Measurements from ENCODE around the gene NOP10.
"Not testable (repeated sequence)": the region's sequence is repeated elsewhere in the genome, so short reads cannot be mapped to it uniquely, and the experiment has no call there.

Gene NOP10

DNA sequence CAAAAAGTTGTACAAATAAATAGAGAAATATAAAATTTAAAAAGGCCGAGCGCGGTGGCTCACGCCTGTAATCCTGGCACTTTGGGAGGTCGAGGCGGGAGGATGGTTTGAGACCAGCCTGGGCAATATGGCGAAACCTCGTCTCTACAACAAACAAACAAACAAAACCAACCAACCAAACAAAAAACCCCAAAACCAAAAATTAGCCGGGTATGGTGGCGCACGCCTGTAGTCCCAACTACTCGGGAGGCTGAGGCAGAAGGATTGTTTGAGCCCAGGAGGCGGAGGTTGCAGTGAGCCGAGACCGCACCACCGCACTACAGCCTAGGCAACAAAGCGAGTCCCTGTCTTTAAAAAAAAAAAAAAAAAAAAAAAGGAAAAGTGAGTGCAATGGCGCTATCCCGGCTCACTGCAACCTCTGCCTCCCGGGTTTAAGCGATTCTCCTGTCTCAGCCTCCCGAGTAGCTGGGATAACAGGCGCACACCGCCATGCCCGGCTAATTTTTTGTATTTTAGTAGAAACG is 661 bp downstream of the NOP10 start:
- not testable (repeated sequence) for H3K4me3 Mint-ChIP-seq, ATAC-seq, H3K27me3 Mint-ChIP-seq, DNase-seq, H3K9me3 Mint-ChIP-seq
- Mint-ChIP-seq H3K27ac (peak overlapping the region in 1 of 2 donors; percentile 83), H3K4me1 (peaks cover 34% of the 10 kb centered on the region)

- Mint-ChIP-seq H3K9me3 (peaks cover 0 to 5% of the 10 kb centered on the region in 2 donors), H3K4me3 (no peak overlapping the region), H3K27ac (peak overlapping the region in 1 of 2 donors; percentile 83), H3K4me1 (peaks cover 41% of the 10 kb centered on the region), H3K27me3 (no peaks in the 10 kb centered on the region)
- no peak for DNase-seq
- no peak for ATAC-seq
Measured at GRCh38 chr15:34341381-34342212, 1.3 kb downstream of the NOP10 start.

- DNase-seq = no peak
- Mint-ChIP-seq H3K27ac (no peak overlapping the region), H3K4me1 (peaks cover 48% of the 10 kb centered on the region), H3K9me3 (peaks cover 0 to 5% of the 10 kb centered on the region in 2 donors), H3K27me3 (no peaks in the 10 kb centered on the region), H3K4me3 (peak overlapping the region; percentile 21 to 49)
- ATAC-seq = no peak
Measured at GRCh38 chr15:34339946-34340345, 3.0 kb downstream of the NOP10 start.

DNA sequence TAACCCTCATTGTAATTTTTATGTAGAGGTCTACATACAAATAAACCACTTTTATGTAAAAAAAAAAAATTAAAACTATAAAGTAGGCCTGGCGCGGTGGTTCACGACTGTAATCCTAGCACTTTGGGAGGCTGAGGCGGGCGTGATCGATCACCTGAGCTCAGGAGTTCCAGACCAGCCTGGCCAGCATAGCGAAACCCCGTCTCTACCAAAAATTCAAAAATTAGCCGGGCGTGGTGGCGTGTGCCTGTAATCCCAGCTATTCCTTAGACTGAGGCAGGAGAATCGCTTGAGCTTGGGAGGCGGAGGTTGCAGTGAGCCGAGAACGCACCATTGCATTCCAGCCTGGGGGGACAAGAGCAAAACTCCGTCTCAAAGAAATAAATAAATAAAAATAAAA is 4.6 kb downstream of the NOP10 start:
- H3K4me3 Mint-ChIP-seq = peak overlapping the region; percentile 96 to 99
- H3K27ac Mint-ChIP-seq = no peak overlapping the region
- DNase-seq = no peak
- H3K27me3 Mint-ChIP-seq = no peaks in the 10 kb centered on the region
- ATAC-seq = no peak
- peaks cover 0 to 5% of the 10 kb centered on the region in 2 donors for H3K9me3 Mint-ChIP-seq
- H3K4me1 Mint-ChIP-seq = peaks cover 57% of the 10 kb centered on the region

DNA sequence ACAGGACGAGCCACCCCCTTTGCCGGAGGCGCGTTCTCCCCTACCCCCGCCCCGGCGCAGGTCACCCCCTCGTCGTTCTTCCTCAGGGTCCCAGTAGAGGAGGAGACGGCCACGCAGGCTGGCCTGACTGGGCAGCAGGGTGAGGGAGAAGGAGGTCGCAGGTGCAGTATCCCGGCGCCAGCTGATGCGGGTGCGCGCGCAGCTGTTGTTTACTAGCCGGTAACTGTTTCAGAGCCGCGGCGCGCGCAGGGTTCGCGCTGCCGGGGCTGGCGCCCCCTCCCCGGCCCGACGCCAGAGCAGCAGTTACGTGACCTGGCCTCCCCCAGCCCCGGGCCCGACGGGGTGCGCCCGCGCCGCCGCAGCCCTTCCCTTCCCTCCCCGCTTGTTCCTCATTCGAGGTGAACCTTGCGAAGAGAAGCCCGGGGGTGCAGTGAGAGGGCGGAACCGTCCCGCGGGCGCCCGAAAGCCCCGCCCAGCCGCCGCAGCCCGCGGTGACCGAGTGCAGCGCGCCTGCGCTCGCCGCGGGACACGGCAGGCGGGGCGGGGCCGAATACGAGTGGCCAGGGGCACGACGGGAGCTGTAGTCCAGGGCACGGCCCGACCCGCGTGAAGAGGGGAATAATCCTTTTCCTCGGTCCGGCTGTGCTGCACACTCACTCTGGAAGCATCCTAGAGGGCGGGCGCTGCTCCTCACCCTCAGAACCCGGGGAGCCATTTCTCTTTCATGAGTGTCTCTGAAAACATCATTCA is 5.2 kb downstream of the NOP10 start, which contains the start of gene SLC12A6:
TSS of gene SLC12A6 (minus strand) at position 225 of the 750 bp plus-strand sequence. CDS start 1,101 bp downstream, outside the sequence.
- peak; percentile 88 to 90 for DNase-seq
- Mint-ChIP-seq H3K4me1 (peaks cover 61% of the 10 kb centered on the region), H3K4me3 (peak within 1 kb of the TSS; percentile 96 to 99), H3K9me3 (peaks cover 0 to 5% of the 10 kb centered on the region in 2 donors), H3K27ac (peak within 1 kb of the TSS; percentile 66 to 99), H3K27me3 (no peaks in the 10 kb centered on the region)
- ATAC-seq = peak; percentile 82

DNA sequence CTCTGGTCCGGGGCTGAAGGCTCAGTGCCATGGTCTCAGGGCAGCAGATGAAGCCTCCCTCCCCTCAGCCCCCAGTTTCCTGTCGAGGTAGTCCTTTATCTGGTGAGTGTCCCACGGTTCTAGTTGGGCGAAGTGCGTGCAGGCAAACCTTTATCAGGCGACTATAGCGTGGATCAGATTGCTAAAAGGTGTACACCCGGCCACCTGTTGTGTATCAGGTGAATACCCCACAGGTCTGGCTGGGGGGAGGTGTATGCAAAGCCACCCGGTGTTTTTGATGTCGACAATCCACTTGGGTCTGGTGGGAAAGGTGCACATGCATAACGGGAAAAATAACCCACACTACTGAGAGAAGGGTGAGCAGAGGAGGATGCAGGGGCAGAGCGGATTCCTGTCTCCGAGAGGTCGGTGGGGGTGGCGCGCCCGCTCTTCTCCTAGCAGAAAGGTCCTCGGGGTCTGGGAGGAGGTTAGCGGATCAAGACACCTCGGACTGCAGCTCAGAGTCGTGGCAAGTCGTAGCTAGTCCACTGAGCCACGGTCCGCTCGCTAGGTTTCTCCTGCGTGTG is 5.9 kb downstream of the NOP10 start:
- DNase-seq = peak; percentile 43 to 44
- Mint-ChIP-seq H3K4me1 (peaks cover 66% of the 10 kb centered on the region), H3K4me3 (peak overlapping the region; percentile 96 to 99), H3K27me3 (no peaks in the 10 kb centered on the region), H3K9me3 (peaks cover 0 to 5% of the 10 kb centered on the region in 2 donors), H3K27ac (peak overlapping the region; percentile 66 to 99)
- ATAC-seq = peak; percentile 21

- Mint-ChIP-seq H3K4me1 (peaks cover 66% of the 10 kb centered on the region), H3K4me3 (peak overlapping the region; percentile 96 to 99), H3K27me3 (no peaks in the 10 kb centered on the region), H3K9me3 (no peaks in the 10 kb centered on the region), H3K27ac (peak overlapping the region; percentile 98 to 99)
- DNase-seq (no peak), ATAC-seq (no peak)
Measured at GRCh38 chr15:34336231-34336990, 6.5 kb downstream of the NOP10 start.

DNA sequence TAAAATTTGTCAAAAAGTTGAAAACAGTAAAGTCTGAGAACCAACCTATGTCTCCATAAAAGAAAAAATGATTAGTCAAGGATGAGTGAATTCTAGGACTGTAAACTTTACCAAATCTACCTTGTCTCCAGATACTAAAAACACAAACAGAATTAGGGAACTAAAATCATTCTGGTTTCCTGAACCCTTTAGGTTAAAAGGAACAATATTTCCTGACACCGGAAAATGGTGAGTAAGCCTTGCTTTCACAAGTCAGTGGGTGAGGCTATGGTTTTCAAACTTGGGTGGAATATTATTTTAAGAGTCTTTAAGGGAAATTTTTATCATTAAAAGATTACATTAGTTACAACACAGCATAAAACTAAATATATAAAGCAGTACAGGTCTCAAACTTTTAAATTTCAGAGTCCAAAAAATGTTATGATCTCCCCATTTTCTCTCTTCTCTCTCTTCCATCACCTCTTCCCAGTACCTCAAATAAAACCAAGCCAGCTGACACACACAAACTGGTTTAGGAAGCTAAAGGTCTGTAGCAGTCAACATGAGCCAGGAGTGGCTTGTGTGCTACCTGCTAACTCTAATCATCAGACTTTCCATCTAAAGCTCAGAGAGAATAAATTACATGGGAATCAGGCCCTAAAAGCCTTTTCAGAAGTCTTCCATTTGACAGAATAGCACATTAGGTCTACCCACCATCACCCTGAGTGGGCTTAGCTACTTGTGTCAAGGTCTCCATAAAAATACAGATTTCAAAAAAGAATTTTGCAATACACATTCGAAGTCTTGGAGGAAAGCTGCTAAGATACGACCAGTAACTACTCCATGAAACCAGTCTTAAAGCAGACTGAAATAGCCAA is 7.5 kb downstream of the NOP10 start:
- H3K27me3 Mint-ChIP-seq = no peaks in the 10 kb centered on the region
- DNase-seq (no peak), ATAC-seq (no peak)
- peak overlapping the region; percentile 31 to 98 for H3K27ac Mint-ChIP-seq
- peak overlapping the region; percentile 96 to 99 for H3K4me3 Mint-ChIP-seq
- H3K9me3 Mint-ChIP-seq = no peaks in the 10 kb centered on the region
- H3K4me1 Mint-ChIP-seq = peaks cover 65% of the 10 kb centered on the region

- ATAC-seq = no peak
- H3K27me3 Mint-ChIP-seq = no peaks in the 10 kb centered on the region
- no peaks in the 10 kb centered on the region for H3K9me3 Mint-ChIP-seq
- peak overlapping the region in 1 of 2 donors; percentile 96 for H3K27ac Mint-ChIP-seq
- H3K4me3 Mint-ChIP-seq = peak overlapping the region; percentile 96 to 99
- H3K4me1 Mint-ChIP-seq = peaks cover 65% of the 10 kb centered on the region
- no peak for DNase-seq
Measured at GRCh38 chr15:34334672-34335071, 8.3 kb downstream of the NOP10 start.

DNA sequence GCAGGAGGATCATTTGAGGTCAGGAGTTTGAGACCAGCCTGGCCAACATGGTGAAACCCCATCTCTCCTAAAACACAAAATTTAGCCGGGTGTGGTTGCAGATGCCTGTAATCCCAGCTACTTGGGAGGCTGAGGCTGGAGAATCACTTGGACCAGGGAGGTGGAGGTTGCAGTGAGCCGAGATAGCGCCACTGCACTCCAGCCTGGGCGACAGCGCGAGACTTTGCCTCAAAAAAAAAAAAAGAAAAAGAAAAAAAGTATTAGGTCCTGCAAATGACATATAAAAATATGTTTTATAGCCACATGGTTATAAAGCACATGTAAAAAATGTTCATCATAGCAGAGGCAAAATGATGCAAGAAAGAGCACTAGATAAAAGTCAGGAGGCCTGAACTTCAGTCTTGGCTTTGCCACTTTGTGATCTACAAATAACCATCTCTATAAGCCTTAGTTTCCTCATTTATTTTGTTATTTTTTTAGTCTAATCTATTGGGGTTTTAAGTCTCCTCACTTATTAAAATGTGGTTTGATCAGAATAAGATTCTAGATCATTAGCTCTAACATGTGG is 10.3 kb downstream of the NOP10 start:
- no peaks in the 10 kb centered on the region for H3K9me3 Mint-ChIP-seq
- H3K4me3 Mint-ChIP-seq = peak overlapping the region; percentile 30 to 96
- H3K4me1 Mint-ChIP-seq = peaks cover 73% of the 10 kb centered on the region
- ATAC-seq (no peak), DNase-seq (no peak)
- peak overlapping the region; percentile 79 to 96 for H3K27ac Mint-ChIP-seq
- no peaks in the 10 kb centered on the region for H3K27me3 Mint-ChIP-seq

- ATAC-seq = peak; percentile 77
- no peak for DNase-seq
- peaks cover 68% of the 10 kb centered on the region for H3K4me1 Mint-ChIP-seq
Measured at GRCh38 chr15:34331809-34332208, 11.1 kb downstream of the NOP10 start.

GRCh38 chr15:34330279-34330678 is 12.7 kb downstream of the NOP10 start:
- Mint-ChIP-seq H3K9me3 (no peaks in the 10 kb centered on the region), H3K4me3 (peak overlapping the region; percentile 1 to 34), H3K27ac (peak overlapping the region in 1 of 2 donors; percentile 86), H3K27me3 (no peaks in the 10 kb centered on the region), H3K4me1 (peaks cover 70% of the 10 kb centered on the region)
- no peak for DNase-seq
- no peak for ATAC-seq

More at GRCh38 chr15:34331809-34332208, 11.1 kb downstream of the NOP10 start:
- no peaks in the 10 kb centered on the region for H3K27me3 Mint-ChIP-seq
- peak overlapping the region; percentile 79 to 96 for H3K27ac Mint-ChIP-seq
- no peaks in the 10 kb centered on the region for H3K9me3 Mint-ChIP-seq
- H3K4me3 Mint-ChIP-seq = peak overlapping the region; percentile 27 to 96

GRCh38 chr15:34329006-34329405 is 13.9 kb downstream of the NOP10 start:
- peaks cover 73% of the 10 kb centered on the region for H3K4me1 Mint-ChIP-seq
- H3K27ac Mint-ChIP-seq = peak overlapping the region in 1 of 2 donors; percentile 1
- H3K4me3 Mint-ChIP-seq = peak overlapping the region; percentile 55 to 59

GRCh38 chr15:34327906-34328305 is 15.0 kb downstream of the NOP10 start:
- no peaks in the 10 kb centered on the region for H3K27me3 Mint-ChIP-seq
- DNase-seq (no peak), ATAC-seq (no peak)
- peaks cover 64% of the 10 kb centered on the region for H3K4me1 Mint-ChIP-seq
- peak overlapping the region; percentile 91 to 95 for H3K27ac Mint-ChIP-seq
- peak overlapping the region; percentile 55 to 72 for H3K4me3 Mint-ChIP-seq
- H3K9me3 Mint-ChIP-seq = peaks cover 0 to 3% of the 10 kb centered on the region in 2 donors

More at GRCh38 chr15:34329006-34329405, 13.9 kb downstream of the NOP10 start:
- ATAC-seq = no peak
- H3K27me3 Mint-ChIP-seq = no peaks in the 10 kb centered on the region
- H3K9me3 Mint-ChIP-seq = no peaks in the 10 kb centered on the region
- no peak for DNase-seq

Measured in stimulated activated naive CD8-positive, alpha-beta T cell treated with anti-CD3 and anti-CD28 coated beads, Interleukin-15, amount 100 ng/mL, for 72 hours (primary cell).